HG02840 (cell line): ENCODE results near the gene SLC6A1.

Experiments
- ATAC-seq: cut with Tn5 transposase; IDR thresholded peaks from one replicate; pipeline ENCODE4 v1.9.1; 2021; ENCODE audit warnings: mild to moderate bottlenecking, moderate library complexity, moderate number of reproducible peaks; ENCODE audit not compliant: unreplicated experiment, low FRiP score

Gene SLC6A1

DNA sequence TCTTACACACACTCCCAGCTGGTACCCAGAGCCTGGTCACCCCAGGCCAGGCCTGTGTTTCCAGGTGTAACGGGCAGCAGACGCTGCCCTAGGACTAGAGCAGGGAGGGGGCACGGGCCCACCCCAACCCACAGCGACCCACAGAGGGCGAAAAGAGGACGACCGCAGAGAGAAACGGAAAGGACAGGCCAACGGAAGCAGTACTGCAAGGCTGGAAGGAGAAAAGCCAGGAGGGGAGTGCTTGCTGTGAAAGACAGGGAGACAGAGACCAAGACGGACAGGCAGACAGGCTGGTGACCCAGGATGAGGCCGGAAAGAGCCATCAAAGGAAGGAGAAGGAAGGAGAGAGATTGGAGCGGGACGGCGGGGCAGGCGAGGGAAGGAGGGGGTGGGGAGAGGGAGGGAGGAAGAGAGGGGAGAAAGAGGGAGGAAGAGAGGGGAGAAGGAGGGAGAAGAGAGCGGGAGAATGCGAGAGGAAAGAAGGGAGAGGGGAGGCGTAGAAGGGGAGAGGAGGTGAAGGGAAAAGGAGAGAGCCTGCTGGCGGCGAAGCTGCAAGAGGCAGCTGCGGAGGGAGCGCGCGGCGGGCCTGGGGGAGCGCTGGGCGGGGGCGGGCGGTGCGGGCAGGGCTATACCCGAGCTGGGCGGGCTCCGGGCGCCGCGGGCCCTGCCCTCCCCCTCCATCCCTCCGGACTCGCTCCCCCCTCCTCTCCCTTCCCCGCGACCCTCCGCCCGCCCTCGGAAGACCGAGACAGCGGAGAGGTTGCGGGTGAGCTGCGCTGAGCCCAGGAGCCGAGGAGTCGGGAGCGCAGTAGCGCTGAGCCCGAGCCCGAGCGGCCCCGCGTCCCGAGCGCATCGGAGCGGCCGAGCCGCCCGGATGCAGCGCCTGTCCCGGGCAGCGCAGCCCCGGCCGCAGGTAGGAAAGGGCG lies at the start of gene SLC6A1:
Gene SLC6A1 (plus strand): TSS at position 732 of the 926 bp plus-strand sequence. CDS start 24,464 bp downstream, outside the sequence.
- ATAC-seq, result no peak

GRCh38 chr3:10944866-10945265 lies 47.7 kb upstream of the SLC6A1 start:
- no peak for ATAC-seq

DNA sequence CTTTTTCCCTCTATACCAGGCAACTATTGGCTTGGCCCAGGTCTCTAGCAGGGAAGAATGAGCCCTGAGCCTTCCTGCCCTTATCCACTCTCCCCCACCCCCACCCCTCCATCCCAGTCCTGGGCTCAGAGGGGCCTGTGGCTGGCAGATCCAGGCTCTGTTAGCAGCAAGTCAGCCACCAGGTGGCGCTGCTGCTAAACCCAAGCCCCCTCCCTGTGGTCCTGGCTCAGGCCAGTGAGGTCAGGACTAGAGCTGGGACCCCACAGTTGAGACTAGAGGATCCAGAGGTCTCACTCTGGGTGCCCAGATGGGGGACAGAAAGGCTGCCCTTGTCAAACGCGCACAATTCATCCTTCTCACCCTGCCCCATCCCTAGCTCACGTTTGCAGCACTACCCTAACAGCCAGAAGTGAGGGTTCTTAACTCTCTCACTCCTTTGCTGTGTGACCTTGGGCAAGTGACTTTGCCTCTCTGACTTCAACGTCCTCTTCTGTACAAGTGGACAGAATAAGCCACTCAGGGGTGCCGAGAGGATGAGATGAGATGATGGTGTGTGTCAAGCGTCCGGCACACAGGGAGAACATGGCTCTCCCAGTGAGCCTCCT lies 46.8 kb upstream of the SLC6A1 start:
- ATAC-seq, result no peak

GRCh38 chr3:10946526-10946925 lies 46.0 kb upstream of the SLC6A1 start:
- ATAC-seq, result no peak

DNA sequence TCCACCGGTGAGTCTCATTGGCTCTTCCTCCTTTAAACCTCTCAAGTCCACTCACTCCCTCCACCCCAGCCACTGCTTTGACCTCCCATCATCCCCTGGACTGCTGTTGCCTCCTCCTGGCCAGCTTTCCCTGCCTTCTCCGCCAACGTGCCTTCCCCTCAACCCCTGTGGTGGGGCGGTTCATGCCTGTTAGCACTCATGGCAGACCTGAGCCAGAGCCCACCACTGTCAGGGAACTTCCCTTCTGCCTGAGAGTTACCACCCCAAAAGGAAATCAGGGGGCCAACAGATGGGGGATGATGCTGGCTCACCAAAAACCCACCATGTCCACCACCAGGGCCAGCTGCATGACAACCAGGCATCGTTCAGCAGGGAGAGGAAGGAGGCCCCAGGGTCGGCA lies 44.2 kb upstream of the SLC6A1 start:
- no peak for ATAC-seq

- ATAC-seq, result no peak
Observed at GRCh38 chr3:10949197-10949596, 43.4 kb upstream of the SLC6A1 start.

DNA sequence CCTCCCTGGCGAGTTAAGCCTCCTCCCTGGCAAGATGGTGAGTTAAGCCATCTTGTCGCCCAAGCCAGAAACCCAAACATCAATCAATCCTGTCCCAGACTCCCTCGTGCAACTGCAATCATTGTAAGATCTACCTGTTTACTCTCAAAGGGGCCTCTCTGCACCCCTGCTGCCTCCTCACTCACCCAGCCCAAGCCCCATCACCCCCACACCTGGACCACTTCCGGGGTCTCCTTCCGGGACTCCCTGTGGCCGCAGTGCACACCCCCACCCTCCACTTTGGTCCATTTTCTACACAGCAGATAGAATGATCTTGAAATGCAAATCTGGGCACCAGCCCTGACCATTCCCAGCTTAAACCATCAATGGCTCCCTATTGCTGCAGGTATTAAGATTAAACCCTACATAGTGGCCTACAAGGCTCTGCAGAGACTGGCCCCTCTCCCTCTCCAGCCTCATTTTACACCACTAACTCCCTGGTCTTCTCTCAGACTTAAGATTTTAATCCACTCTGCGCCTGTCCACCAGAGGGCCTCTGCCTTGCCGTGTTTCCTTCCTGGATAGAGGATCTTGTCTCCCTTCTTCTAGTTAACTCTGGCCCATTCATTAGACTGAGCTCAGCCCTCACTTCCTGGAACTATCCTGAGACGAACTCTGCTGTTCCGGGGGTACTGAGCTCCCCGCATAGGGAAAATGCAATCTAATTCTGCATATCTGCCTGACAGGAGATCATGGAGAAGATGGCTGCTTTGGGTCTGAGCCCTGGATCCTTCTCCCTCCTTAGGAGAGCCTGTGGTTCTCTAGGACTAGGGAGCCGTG lies 41.9 kb upstream of the SLC6A1 start:
- ATAC-seq, result no peak

DNA sequence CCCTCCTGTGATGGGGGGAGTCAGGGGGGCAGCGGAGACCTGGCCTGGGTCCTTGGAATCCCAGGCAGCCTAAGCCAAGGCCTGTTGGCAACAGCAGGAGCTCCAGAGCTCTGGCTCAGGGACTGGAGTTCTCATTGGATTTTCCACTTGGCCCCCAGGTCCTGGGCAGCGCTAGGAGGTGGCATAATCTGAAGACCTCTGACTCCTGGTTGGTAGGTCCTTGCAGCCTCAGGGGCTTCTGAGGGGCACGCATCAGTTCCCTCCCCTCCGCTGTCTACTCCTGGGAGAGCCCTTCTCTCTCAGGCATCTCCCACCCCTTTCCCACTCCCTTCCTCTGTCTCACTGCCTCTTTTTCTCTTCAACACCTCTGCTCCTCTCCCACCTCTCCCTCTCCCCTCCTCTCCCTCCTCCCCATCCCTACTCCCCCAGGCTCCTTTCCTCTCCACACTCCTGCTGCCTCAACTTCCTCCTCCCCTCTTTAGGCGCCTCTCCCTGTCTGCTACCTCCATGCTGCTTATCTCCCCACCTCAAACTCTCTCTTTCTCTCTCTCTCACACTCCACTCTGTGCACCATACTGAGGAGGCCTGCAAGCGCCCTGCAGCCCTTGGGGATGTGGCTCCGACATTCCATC lies 41.1 kb upstream of the SLC6A1 start:
- no peak for ATAC-seq

- ATAC-seq, result no peak
Observed at GRCh38 chr3:10952525-10952924, 40.0 kb upstream of the SLC6A1 start.

DNA sequence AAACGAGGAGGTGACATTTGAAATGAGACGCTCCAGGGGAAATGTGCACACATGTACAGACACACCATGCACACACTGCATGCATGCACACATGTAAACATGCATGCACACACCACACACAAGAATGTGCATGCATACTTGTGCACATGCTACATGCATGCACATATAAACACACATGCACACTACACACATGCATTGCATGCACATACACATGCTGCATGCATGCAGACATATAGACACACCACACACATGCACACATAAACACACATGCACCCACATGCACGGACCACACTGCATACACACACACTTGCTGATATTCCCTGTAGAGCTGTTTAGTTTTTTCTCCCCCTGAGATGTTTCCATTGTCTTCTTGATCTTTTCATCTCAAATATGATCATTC lies 37.8 kb upstream of the SLC6A1 start:
- ATAC-seq, result no peak

GRCh38 chr3:10955711-10956453 lies 36.7 kb upstream of the SLC6A1 start:
- ATAC-seq, result no peak

DNA sequence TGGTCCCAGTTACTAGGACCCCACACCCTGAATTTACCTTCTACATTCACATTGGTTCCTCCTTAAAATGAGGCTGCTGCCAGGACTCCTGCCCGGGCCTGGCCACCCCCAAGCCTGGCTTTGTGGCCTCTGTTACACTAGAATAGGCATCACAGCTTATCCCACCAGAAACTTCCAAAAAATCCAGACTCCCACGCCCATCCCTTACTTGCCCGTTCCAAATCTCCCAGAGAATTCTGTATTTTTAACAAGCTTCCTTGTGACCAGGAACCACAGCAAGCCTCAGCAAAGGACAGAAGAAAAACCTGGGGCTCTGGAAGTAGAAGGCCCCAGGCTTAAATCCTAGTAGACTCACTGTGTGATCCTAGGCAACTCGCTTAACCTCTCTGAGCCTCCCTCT lies 36.0 kb upstream of the SLC6A1 start:
- no peak for ATAC-seq

DNA sequence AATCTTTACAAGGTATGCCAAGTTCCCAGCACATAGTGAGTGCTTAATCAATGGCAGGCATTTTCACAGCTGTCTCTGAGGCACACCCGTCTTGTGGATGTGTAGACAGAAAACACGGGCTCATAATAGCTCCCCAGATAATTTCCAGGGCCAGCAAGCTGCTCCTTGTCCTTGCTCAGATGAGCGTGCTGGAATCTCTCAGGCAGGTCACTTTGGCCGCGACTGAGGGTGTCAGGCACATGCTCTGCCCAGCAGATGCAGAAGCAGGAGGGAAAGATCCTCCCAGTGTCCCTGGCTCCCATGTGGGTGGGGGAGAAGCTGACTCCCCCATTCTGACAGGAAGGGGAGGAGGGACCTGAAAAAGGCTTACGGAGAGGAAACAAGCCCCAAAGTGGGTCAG lies 35.6 kb upstream of the SLC6A1 start:
- no peak for ATAC-seq

GRCh38 chr3:10957976-10958749 lies 34.4 kb upstream of the SLC6A1 start:
- ATAC-seq, result no peak

- ATAC-seq, result no peak
Observed at GRCh38 chr3:10960255-10960654, 32.3 kb upstream of the SLC6A1 start.

DNA sequence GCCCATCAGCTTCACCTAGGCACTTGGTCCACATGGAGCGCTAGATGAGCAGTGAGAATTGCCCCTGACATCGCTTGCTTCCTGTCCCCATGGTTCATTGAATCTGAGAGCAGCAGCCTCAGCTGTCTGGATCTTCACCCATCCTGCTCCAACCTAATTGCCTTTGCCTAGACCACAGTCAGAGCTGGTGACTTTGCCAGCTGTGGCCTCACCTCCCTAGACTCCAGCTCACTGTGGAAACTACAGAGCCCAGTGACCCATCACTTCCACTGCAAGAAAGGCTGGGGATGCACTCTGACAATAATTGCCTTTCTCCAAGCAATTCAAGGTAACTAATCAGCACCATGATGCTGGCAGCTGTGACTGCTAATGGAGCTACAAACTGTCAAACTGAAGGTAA lies 30.6 kb upstream of the SLC6A1 start:
- ATAC-seq, result no peak

- ATAC-seq, result no peak
Observed at GRCh38 chr3:10962481-10963036, 30.0 kb upstream of the SLC6A1 start.

DNA sequence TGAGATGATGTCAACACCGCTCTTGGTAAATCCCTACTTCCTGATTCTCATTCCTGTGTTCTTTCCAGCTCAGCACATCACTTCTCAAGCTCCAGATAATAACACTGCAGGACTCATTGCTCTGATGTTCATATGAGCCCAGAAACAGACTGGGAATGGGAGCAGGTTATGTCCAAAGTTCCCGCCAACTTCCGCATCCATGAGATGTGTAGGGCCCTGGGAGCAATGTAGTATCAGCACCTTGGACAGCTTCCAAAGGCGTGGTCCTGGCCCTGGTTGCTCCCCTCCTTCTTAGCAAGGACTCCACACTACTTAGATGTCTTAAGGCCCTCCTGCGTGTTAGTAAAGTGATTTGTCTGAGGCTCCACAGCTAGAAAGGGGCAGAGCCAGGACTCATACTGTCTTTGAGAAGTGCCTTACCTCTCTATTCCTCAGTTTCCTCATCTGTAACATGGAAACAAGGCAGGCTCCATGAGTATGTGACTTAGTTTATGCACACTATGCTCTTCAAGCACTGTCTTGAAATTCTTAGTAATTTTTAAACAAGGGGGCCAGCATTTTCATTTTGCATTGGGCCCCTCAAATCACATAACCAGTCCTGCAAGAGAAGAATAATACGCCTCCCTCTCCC lies 27.9 kb upstream of the SLC6A1 start:
- ATAC-seq, result no peak
